ENCODE measurements around the gene PKMYT1.
"Not testable (repeated sequence)": the region's sequence is repeated elsewhere in the genome, so short reads cannot be mapped to it uniquely, and the experiment has no call there.

PKMYT1 gene

GRCh38 chr16:2946649-2947048 lies 33.6 kb downstream of the PKMYT1 start:
- no peak overlapping the region for H3K4me3 ChIP-seq (ENCODE audit: low read depth, low read length)
- H3K27ac ChIP-seq (ENCODE audit: low read depth, low read length), result no peak overlapping the region
- no peaks in the 10 kb centered on the region for H3K4me1 ChIP-seq (ENCODE audit: control insufficient read depth, insufficient read depth, low read length, unreplicated experiment)
- peaks cover 6% of the 10 kb centered on the region; the same call in 1 of the 2 replicates for H3K36me3 ChIP-seq (ENCODE audit: insufficient read depth, low read length)
- H3K79me2 ChIP-seq (ENCODE audit: control insufficient read depth, insufficient read depth, low read length, unreplicated experiment), result no peaks in the 10 kb centered on the region
- H2AFZ ChIP-seq (ENCODE audit: low read length, unreplicated experiment), result no peak overlapping the region
- no peaks in the 10 kb centered on the region for H3K27me3 ChIP-seq (ENCODE audit: insufficient read depth, low read length)

- not testable (repeated sequence) for H3K4me1 ChIP-seq (ENCODE audit: control insufficient read depth, insufficient read depth, low read length, unreplicated experiment); H3K27me3 ChIP-seq (ENCODE audit: insufficient read depth, low read length); H3K4me3 ChIP-seq (ENCODE audit: low read depth, low read length); H3K27ac ChIP-seq (ENCODE audit: low read depth, low read length); H2AFZ ChIP-seq (ENCODE audit: low read length, unreplicated experiment); H3K79me2 ChIP-seq (ENCODE audit: control insufficient read depth, insufficient read depth, low read length, unreplicated experiment)
- H3K36me3 ChIP-seq (ENCODE audit: insufficient read depth, low read length), result peaks cover 20% of the 10 kb centered on the region; the same call in 1 of the 2 replicates
Measured at GRCh38 chr16:2943716-2944115, 36.5 kb downstream of the PKMYT1 start.

- Histone ChIP-seq H3K36me3 (ENCODE audit: insufficient read depth, low read length) (peaks cover 20% of the 10 kb centered on the region; the same call in 1 of the 2 replicates), H3K4me3 (ENCODE audit: low read depth, low read length) (no peak overlapping the region), H3K27me3 (ENCODE audit: insufficient read depth, low read length) (no peaks in the 10 kb centered on the region), H3K79me2 (ENCODE audit: control insufficient read depth, insufficient read depth, low read length, unreplicated experiment) (no peaks in the 10 kb centered on the region), H2AFZ (ENCODE audit: low read length, unreplicated experiment) (no peak overlapping the region), H3K4me1 (ENCODE audit: control insufficient read depth, insufficient read depth, low read length, unreplicated experiment) (no peaks in the 10 kb centered on the region), H3K27ac (ENCODE audit: low read depth, low read length) (no peak overlapping the region)
Measured at GRCh38 chr16:2942045-2942444, 38.2 kb downstream of the PKMYT1 start.

- Histone ChIP-seq H3K79me2 (ENCODE audit: control insufficient read depth, insufficient read depth, low read length, unreplicated experiment) (no peaks in the 10 kb centered on the region), H3K4me3 (ENCODE audit: low read depth, low read length) (no peak overlapping the region), H3K27me3 (ENCODE audit: insufficient read depth, low read length) (no peaks in the 10 kb centered on the region), H3K36me3 (ENCODE audit: insufficient read depth, low read length) (peaks cover 14% of the 10 kb centered on the region; the same call in 1 of the 2 replicates), H3K27ac (ENCODE audit: low read depth, low read length) (no peak overlapping the region), H3K4me1 (ENCODE audit: control insufficient read depth, insufficient read depth, low read length, unreplicated experiment) (no peaks in the 10 kb centered on the region), H2AFZ (ENCODE audit: low read length, unreplicated experiment) (no peak overlapping the region)
Measured at GRCh38 chr16:2939968-2940367, 40.3 kb downstream of the PKMYT1 start.

GRCh38 chr16:2938206-2938605 lies 42.0 kb downstream of the PKMYT1 start:
- H3K4me1 ChIP-seq (ENCODE audit: control insufficient read depth, insufficient read depth, low read length, unreplicated experiment), result no peaks in the 10 kb centered on the region
- no peaks in the 10 kb centered on the region for H3K79me2 ChIP-seq (ENCODE audit: control insufficient read depth, insufficient read depth, low read length, unreplicated experiment)
- no peak overlapping the region for H2AFZ ChIP-seq (ENCODE audit: low read length, unreplicated experiment)
- H3K36me3 ChIP-seq (ENCODE audit: insufficient read depth, low read length), result peaks cover 14% of the 10 kb centered on the region; the same call in 1 of the 2 replicates
- no peak overlapping the region for H3K4me3 ChIP-seq (ENCODE audit: low read depth, low read length)
- no peak overlapping the region for H3K27ac ChIP-seq (ENCODE audit: low read depth, low read length)
- no peaks in the 10 kb centered on the region for H3K27me3 ChIP-seq (ENCODE audit: insufficient read depth, low read length)

- Histone ChIP-seq H3K27ac (ENCODE audit: low read depth, low read length) (no peak overlapping the region), H3K27me3 (ENCODE audit: insufficient read depth, low read length) (no peaks in the 10 kb centered on the region), H3K4me3 (ENCODE audit: low read depth, low read length) (no peak overlapping the region), H3K4me1 (ENCODE audit: control insufficient read depth, insufficient read depth, low read length, unreplicated experiment) (no peaks in the 10 kb centered on the region), H3K36me3 (ENCODE audit: insufficient read depth, low read length) (peaks cover 14% of the 10 kb centered on the region; the same call in 1 of the 2 replicates), H3K79me2 (ENCODE audit: control insufficient read depth, insufficient read depth, low read length, unreplicated experiment) (no peaks in the 10 kb centered on the region), H2AFZ (ENCODE audit: low read length, unreplicated experiment) (no peak overlapping the region)
Measured at GRCh38 chr16:2937170-2937569, 43.1 kb downstream of the PKMYT1 start.

GRCh38 chr16:2936436-2937011 lies 43.7 kb downstream of the PKMYT1 start:
- H3K27me3 ChIP-seq (ENCODE audit: insufficient read depth, low read length), result no peaks in the 10 kb centered on the region
- peaks cover 14% of the 10 kb centered on the region; the same call in 1 of the 2 replicates for H3K36me3 ChIP-seq (ENCODE audit: insufficient read depth, low read length)
- no peak overlapping the region for H3K4me3 ChIP-seq (ENCODE audit: low read depth, low read length)
- H3K4me1 ChIP-seq (ENCODE audit: control insufficient read depth, insufficient read depth, low read length, unreplicated experiment), result no peaks in the 10 kb centered on the region
- no peaks in the 10 kb centered on the region for H3K79me2 ChIP-seq (ENCODE audit: control insufficient read depth, insufficient read depth, low read length, unreplicated experiment)
- H2AFZ ChIP-seq (ENCODE audit: low read length, unreplicated experiment), result no peak overlapping the region
- H3K27ac ChIP-seq (ENCODE audit: low read depth, low read length), result no peak overlapping the region

GRCh38 chr16:2934450-2934849 lies 45.8 kb downstream of the PKMYT1 start:
- Histone ChIP-seq H3K4me3 (ENCODE audit: low read depth, low read length) (no peak overlapping the region), H3K36me3 (ENCODE audit: insufficient read depth, low read length) (peaks cover 4% of the 10 kb centered on the region; the same call in 1 of the 2 replicates), H3K4me1 (ENCODE audit: control insufficient read depth, insufficient read depth, low read length, unreplicated experiment) (no peaks in the 10 kb centered on the region), H3K27ac (ENCODE audit: low read depth, low read length) (no peak overlapping the region), H3K79me2 (ENCODE audit: control insufficient read depth, insufficient read depth, low read length, unreplicated experiment) (no peaks in the 10 kb centered on the region), H3K27me3 (ENCODE audit: insufficient read depth, low read length) (no peaks in the 10 kb centered on the region), H2AFZ (ENCODE audit: low read length, unreplicated experiment) (no peak overlapping the region)

GRCh38 chr16:2933701-2934100 lies 46.5 kb downstream of the PKMYT1 start:
- no peak overlapping the region for H3K27ac ChIP-seq (ENCODE audit: low read depth, low read length)
- no peaks in the 10 kb centered on the region for H3K79me2 ChIP-seq (ENCODE audit: control insufficient read depth, insufficient read depth, low read length, unreplicated experiment)
- no peaks in the 10 kb centered on the region for H3K27me3 ChIP-seq (ENCODE audit: insufficient read depth, low read length)
- H2AFZ ChIP-seq (ENCODE audit: low read length, unreplicated experiment), result no peak overlapping the region
- no peaks in the 10 kb centered on the region for H3K4me1 ChIP-seq (ENCODE audit: control insufficient read depth, insufficient read depth, low read length, unreplicated experiment)
- no peaks in the 10 kb centered on the region for H3K36me3 ChIP-seq (ENCODE audit: insufficient read depth, low read length)
- H3K4me3 ChIP-seq (ENCODE audit: low read depth, low read length), result no peak overlapping the region

- Histone ChIP-seq H3K27ac (ENCODE audit: low read depth, low read length) (no peak overlapping the region), H3K27me3 (ENCODE audit: insufficient read depth, low read length) (no peaks in the 10 kb centered on the region), H3K79me2 (ENCODE audit: control insufficient read depth, insufficient read depth, low read length, unreplicated experiment) (no peaks in the 10 kb centered on the region), H3K4me3 (ENCODE audit: low read depth, low read length) (no peak overlapping the region), H3K4me1 (ENCODE audit: control insufficient read depth, insufficient read depth, low read length, unreplicated experiment) (no peaks in the 10 kb centered on the region), H2AFZ (ENCODE audit: low read length, unreplicated experiment) (no peak overlapping the region), H3K36me3 (ENCODE audit: insufficient read depth, low read length) (no peaks in the 10 kb centered on the region)
Measured at GRCh38 chr16:2933136-2933535, 47.1 kb downstream of the PKMYT1 start.

GRCh38 chr16:2931231-2931914 lies 48.9 kb downstream of the PKMYT1 start:
- H3K4me3 ChIP-seq (ENCODE audit: low read depth, low read length); H3K36me3 ChIP-seq (ENCODE audit: insufficient read depth, low read length); H3K4me1 ChIP-seq (ENCODE audit: control insufficient read depth, insufficient read depth, low read length, unreplicated experiment): not testable (repeated sequence)

More at GRCh38 chr16:2931231-2931914, 48.9 kb downstream of the PKMYT1 start:
- not testable (repeated sequence) for H3K27me3 ChIP-seq (ENCODE audit: insufficient read depth, low read length); H3K27ac ChIP-seq (ENCODE audit: low read depth, low read length); H2AFZ ChIP-seq (ENCODE audit: low read length, unreplicated experiment); H3K79me2 ChIP-seq (ENCODE audit: control insufficient read depth, insufficient read depth, low read length, unreplicated experiment)
